Ammon's horn (tissue), 1 donor: ENCODE results near the gene SNX17.
A peak's percentile ranks its signal among the peaks of the same experiment; 100 is the strongest.
"Not testable (repeated sequence)": the region's sequence is repeated elsewhere in the genome, so short reads cannot be mapped to it uniquely, and the experiment has no call there.

Source experiments
- DNase-seq: peaks from one replicate; pipeline ENCODE4 v3.0.0-alpha.2; 2016; ENCODE audit warnings: low spot score

Gene SNX17, protein sequence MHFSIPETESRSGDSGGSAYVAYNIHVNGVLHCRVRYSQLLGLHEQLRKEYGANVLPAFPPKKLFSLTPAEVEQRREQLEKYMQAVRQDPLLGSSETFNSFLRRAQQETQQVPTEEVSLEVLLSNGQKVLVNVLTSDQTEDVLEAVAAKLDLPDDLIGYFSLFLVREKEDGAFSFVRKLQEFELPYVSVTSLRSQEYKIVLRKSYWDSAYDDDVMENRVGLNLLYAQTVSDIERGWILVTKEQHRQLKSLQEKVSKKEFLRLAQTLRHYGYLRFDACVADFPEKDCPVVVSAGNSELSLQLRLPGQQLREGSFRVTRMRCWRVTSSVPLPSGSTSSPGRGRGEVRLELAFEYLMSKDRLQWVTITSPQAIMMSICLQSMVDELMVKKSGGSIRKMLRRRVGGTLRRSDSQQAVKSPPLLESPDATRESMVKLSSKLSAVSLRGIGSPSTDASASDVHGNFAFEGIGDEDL

DNA sequence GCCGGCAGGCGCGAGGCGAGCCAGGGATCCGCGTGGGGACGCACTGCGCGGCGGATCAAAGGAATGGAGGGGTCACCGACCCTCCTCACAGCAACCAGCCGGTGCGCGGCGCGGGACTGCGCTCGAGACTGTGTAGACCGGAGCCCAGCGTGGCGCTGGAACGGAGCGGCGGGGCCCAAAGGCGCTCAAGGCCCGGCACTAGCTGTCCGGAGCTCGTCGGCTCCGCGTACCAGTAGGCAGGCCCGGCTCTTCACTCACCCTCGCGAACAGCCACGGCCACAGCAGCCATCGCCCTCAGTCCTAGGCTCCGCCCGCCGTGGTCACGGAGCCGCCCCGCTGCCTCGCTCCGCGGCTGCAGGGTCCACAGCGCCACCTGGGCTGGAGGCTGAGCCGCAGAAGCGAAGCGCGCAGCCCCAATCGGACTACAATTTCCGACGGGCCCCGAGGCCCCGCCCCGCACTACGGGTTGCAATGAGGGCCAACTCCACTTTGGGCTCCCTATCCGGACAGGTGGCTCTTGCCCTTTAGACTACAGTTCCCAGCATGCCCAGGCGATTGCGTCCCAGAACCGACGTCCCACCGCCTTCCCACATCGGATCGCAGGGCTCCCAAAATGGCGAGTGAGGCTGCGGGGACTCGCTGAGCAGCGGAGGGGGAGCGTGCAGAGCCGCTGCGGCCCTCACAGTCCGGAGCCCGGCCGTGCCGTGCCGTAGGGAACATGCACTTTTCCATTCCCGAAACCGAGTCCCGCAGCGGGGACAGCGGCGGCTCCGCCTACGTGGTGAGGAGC is at the start of gene SNX17, which contains the start of gene EIF2B4:
Gene SNX17 (plus strand): TSS at position 591 of the 790 bp plus-strand sequence. CDS start 128 bp downstream, at position 719.
Gene EIF2B4 (minus strand): TSS at position 313 of the 790 bp plus-strand sequence. CDS start 24 bp downstream, at position 289.
- DNase-seq = peak; percentile 99

DNA sequence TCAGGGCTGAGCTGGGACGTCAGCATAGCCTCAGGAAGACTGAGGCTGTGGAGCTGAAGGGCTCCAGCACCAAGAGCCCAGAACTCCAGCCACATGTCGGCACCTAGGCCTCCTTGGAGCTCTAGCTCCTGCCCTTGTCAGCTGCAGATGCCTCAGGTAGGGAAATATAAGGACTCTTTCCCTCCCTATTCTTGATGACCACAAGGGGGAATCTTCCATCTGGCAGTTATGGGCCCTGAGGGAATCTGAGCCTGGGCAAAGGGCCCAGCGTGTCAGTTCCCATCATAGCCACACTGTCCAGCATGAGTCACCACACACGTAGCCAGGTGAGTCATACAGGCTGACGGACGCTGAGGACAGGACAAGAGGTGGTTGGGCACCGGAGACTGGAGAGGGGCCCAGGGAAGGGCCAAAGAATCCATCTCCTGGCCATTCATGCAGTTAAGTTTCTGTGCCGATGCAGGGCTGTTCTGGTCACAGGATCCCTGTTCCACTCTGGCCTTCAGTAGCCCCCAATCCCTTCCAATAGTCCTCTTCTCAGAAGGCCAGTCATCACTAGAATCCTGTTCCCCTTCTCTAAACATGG is 49.4 kb upstream of the SNX17 start:
- no peak for DNase-seq

DNA sequence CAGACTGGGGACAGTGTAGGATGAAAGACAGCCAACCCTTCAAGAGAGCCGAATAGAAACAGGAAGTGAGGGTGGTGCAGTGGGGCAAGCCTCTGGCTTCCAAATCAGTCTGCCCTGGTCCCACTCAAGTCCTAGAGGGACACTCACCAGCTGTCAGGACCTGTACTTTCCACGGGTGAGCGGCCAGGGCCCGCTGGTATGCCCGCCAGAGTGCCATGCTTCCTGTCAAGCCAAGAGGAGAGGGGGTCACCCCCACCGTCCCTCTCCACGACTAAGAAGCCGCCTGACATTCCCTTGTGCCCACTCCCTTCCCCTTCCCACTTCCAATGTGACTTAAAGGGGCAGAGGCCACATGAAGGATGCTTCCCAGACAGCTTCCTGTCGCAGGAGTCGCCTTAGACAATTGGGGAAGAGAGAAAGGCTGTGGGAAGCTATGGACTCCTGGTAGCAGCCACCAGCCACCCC is 48.1 kb upstream of the SNX17 start:
- DNase-seq = no peak

DNA sequence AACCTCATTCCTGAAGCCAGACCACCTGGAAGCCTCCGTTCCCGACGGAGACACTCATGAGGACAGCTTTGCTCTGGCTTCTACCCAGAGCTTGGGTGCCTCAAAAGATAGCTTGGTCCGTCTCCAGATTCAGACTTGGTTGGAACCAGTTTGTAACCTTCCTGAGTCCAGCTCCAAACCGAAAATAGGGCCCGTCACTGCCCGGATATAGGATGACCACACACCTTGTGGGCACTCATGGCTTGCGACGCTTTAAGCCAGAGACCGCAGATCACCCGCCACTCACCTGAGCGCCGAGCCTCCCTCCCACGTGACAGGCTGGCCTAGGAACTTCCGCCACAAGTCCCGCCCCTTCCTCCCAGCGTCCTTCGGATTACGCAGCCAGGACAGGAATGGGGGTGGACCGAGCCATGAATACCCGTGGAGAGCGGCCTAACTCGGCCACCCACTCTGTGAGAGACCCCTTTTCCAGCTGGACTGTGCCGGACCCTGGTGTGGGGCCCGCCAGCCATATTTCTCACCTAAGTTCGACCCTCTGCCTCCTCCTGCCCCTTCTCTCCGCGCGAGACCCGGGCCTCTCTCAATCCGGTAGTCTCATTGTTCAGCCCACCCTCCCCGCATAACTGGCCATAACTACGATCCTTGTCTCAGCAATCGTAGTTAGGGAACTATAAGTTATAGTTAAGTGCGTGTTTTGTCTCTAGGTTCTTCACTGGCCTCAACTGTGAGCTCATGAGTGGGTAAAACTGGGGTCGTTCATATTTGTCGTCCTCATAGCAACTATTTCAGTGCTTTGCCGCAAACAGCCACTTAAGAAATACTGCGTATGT is 47.4 kb upstream of the SNX17 start, which contains the start of gene MPV17:
Gene MPV17 (minus strand): TSS at position 332 of the 830 bp plus-strand sequence. CDS start 580 bp downstream, outside the sequence.
- DNase-seq = peak; percentile 96

DNA sequence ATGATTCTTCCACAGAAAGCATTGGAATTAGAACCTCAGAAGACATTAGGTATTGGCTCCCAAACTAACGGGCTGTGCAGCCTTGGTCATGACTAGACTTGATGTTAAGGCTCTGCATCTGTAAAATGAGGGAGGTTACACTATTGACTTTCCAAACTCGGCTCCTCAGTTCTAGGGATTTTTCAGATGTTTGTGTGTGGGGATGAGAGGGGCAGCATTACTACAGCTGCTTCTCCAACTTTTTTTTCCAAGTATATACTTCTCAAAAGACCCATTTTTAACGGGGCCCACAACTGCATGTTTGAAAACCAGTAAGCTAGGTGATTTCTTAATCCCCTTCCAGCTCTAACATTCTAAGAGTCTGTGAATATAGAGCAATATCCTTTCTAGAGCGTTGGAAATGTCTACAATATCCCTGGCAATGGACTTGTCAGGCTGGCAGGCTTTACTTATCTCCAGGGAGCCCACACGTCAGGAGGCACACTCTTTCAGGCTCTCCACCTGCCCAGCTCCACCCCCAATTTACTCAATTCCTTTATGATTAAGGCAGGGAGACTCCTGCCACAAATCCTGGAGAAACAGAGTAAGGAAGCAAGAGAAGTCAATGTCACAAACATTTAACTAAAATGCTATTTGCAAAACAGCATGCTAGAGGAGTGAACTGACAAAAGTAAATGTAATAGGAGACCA is 46.7 kb upstream of the SNX17 start:
- no peak for DNase-seq

DNA sequence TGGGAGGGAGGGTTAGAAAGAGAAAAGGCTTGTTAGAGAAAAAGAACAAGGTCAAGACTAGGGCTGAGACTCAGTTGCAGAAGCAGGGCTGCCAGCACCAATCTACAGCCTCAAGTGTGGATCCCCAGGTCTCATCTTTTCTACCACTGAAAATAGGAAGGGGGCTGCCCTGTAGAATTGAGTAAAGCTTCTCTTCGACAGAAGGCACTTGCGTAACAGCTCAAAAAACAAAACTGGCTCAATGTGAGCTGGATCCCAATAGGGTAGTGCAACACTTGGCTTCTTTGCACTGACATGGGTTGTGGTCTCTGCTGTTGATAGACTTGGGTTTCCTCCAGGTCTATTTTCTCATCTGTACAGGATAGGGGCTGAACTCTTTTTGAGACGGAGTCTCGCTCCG is 45.7 kb upstream of the SNX17 start:
- DNase-seq = no peak

DNA sequence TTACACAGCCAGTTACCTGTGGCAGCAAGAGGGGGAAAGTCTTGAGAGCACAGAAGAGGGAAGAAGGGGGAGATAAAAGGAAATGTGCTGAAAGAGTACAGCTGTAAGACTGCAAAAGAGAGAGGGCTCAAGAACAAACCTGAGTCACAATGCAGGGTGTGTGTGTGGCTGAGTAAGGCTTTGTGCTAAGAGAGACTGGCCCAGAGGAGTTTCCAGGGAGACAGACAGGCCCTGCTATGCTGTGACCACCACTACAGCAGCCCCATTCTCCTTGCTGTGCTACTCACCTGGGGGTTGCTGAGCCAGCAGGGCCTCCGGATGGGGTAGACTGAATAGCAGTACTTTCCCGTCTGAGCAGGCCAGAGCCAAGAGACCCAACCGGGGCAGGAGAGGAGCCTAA is 35.1 kb upstream of the SNX17 start:
- no peak for DNase-seq

DNA sequence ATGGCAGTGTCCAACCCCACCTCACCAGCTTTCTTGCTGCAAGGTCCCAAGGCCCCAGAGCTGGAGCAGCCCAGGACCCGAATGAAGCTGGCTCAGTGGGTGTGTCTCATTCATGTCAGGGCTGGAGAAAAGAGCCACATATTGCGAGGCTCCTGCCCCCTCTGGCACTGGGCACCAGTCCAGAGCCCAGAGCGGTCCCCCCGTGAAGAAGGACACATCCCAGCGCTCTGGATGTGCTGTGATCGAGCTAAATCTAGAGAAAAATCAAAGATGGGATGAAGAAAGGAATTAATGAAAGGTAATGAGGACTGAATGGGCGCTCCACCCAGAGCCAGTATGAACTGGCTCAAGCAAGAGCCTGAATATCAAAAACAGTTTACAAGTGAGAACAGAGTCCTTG is 34.2 kb upstream of the SNX17 start:
- no peak for DNase-seq

DNA sequence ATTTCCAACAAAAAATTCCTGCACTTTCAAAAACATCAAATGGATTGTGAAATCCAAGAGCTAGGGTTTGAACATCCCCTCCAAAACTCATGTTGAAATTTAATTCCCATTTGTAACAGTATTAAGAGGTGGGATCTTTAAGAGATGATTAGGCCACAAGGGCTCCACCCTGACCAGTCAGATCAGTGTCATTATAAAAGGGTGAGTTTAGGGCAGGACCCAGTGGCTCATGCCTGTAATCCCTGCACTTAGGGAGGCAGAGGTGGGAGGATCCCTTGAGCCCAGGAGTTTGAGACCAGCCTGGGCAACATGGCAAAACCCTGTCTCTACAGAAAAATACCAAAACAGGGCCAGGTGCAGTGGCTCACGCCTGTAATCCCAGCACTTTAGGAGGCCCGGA is 22.8 kb upstream of the SNX17 start:
- DNase-seq = no peak

DNA sequence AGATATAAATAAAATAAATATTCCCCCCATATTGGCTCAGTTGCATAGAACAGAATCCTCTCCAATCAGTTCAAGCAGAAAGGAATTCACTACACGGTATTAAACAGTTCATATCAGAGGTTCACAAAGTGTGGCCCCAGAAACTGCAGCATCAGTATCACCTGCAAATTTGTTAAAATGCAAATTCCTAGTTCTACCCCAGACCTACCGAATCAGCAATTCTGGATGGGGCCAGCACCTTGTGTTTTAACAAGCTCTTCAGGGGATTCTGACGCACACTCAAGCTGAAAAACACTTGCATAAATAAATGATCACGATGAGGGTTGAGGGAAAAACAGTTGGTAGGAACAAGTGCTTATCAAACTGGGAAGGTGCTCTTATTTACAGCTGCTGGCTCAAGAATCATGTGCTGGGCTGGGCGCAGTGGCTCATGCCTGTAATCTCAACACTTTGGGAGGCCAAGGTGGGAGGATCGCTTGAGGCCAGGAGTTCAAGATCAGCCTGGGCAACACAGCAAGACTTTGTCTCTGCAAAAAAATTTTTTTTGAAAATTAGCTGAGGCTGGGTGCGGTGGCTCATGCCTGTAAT is 20.2 kb upstream of the SNX17 start:
- DNase-seq = no peak

DNA sequence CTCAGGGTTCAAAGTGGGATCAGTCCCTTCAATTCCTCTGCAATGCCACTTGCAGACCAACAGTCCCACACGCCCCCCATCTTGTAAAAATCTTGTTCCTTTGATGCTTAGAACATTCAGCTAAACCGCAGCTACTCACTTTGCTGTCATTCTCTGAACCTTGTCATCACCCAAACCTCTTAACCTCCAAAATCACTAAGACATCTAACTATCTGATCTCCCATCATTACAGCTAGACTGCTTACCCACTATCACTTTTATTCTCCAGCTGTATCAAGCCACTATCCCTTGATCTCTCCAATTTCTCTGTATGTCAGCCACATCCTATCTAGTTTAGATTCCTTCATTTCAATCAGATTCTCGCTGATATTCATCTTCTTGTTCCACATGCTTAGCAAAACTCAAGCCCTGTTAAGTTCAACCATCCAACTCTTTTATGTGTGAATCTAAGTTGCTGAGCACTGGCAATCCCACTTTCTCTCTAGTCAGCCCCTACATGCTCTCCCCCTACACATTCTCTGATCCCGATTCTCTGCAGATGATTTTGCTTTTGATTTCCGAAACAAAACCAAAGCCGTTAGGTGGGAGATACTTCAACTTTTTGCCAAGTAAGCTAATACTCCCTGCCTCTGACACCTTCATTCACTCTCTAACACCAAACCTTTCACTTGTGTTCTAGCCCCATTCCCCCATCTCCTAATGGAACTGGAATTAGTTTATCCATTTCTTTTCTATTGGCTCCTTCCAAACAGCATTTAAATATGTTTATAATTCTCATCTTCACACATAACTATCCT is 18.4 kb upstream of the SNX17 start:
- no peak for DNase-seq

DNA sequence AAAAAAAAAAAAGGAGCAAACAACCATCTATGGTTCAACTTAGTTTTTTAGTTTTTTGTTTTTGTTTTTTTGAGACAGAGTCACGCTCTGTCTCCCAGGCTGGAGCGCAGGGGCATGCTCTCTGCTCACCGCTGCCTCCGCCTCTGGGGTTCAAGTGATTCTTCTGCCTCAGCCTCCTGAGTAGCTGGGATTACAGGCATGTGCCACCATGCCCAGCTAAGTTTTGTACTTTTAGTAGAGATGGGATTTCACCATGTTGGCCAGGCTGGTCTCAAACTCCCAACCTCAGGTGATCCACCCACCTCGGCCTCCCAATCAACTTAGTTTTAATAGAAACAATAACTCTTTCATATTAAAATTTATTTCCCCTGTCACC is 17.0 kb upstream of the SNX17 start:
- not testable (repeated sequence) for DNase-seq

DNA sequence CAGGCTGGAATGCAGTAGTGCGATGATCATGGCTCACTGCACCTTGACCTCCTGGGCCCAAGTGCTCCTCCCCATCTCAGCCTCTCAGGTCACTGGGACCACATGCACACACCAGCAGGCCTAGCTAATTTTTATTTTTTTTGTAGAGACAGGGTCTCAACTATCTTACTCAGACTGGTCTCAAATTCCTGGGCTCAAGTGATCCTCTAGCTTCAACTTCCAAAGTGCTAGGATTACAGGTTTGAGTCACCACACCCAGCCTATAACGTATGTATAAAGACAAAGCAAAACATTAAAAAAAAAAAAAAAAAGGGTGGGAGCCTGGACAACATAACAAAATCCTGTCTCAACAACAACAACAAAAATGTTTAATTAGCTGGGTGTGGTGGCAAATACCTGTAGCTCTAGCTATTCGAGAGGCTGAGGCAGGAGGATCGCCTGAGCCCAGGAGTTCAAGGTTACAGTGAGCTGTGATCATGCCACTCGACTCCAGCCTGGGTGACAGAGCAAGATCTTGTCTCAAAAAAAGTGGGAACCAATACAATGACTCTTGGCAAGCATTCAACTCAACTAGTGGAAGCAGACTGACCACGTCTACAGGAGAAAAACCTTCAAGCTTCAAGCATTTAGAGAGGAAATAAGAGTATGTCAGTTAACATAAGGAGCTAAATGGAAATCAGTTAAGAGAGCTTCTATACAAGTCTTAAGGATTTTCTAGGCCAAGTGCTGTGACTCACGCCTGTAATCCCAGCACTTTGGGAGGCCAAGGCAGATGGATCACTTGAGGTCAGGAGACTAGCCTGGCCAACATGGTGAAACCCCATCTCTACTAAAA is 16.4 kb upstream of the SNX17 start:
- DNase-seq = no peak

DNA sequence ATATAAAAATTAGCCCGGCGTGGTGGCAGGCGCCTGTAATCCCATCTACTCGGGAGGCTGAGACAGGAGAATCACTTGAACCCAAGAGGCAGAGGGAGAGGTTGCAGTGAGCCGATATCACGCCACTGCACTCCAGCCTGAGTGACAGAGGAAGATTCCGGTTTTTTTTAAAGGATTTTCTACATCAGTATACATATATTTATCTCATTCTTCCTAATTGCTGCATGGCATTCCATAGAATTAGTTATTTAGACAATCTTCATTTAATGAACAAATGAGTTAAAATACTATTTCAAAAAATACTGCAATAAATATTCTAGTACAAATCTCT is 15.9 kb upstream of the SNX17 start:
- DNase-seq = no peak

DNA sequence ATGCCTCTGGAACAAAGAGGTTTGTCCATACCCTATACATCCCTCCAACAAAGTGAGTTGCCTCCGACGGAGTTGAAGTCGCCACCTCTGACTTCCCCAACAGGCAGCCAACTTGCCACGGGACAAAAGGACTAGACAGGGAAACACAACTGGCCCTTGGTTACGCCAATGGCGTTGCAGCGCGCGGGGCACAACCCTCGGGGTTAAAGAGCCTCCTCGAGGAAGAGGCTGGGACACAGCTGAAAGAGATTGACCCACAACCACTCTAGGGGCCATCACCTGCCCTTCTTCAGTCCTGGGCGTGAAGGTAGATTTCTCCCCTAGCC is 14.4 kb upstream of the SNX17 start:
- DNase-seq = peak; percentile 16

DNA sequence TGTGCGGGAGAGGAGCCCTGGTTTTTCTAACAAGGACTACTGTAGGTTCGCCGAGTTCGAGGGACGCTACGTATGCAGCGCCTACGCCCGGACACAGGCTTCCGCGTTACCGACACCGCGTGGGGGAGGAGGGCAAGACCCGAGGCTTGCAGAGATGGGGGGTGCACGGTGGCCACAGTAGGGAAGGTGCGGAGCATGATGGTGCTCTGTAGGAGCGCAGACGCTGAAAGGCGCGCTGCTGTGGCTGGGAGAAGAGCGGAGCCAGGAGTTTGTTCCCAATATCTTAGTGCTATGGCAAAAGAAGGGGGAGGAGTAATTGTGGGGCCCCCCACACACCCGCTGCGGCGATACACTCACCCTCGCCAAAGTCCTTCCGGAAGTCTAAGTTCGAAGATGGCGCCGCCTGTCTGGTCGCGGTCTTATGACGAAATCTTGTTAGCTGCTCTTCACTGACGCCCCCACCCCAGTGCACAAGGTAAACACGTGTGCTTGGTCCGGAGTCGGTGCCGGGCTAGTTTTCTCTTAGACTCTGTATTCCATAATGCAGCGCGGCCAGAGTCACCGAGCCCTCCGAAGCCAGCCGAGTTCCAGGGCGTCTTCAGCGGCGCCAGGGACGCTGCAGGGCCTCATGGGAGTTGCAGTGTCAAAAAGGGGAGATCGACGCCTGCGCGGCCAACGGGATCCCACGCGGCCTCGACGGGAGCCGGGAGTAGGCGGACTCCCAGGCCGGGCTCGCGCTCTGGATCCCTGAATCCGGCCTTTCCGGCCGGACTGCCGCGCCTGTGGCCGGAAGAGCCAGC is 13.8 kb upstream of the SNX17 start, which contains the start of gene GTF3C2:
Gene GTF3C2 (minus strand): TSS at position 383 of the 800 bp plus-strand sequence. CDS start 13,210 bp downstream, outside the sequence.
- DNase-seq = peak; percentile 97

DNA sequence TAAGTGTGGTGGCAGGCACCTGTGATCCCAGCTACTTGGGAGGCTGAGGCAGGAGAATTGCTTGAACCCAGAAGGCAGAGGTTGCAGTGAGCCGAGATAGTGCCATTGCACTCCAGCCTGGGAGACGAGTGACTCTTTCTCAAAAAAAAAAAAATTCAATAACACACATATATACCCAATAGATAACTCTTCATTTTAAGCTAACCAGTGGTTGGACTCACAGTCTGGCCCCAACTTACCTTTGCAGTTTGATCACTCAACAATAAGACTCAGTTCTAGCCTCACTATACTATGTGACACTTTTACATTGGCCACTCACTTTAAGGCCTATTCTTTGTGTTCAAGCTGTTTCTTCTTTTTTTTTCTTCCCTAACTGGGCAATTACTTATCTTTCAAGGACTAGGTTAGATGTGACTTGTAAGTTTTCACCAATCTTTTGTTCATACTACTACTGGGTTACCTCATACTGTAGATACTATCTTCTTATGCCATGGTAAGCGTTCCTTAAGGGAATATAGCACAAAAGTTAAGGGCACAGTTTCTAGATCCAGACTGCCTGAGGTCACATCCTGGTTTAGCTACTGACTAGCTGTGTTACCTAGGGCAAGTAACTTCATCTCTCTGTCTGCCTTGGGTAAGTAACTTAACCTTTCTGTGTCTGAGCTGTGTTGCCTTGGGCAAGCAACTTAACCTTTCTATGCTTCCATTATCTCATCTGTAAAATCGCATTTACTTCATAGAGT is 7.6 kb upstream of the SNX17 start:
- DNase-seq = no peak
